Panc1 (cell line): ENCODE measurements around the gene LGR4. TPM values are rescaled to one million over a fixed set of nuclear protein-coding genes. Genes with fewer than 3 reads are reported as not detected.
"Not testable (repeated sequence)": the region's sequence is repeated elsewhere in the genome, so short reads cannot be mapped to it uniquely, and the experiment has no call there.

ENCODE experiments used
- ATAC-seq: fragments of 200-7000 bp; cut with Tn5 transposase; 2 replicates; pipeline ENCODE4 v1.9.1; 2020; ENCODE audit warnings: mild to moderate bottlenecking, moderate library complexity
- BruUV-seq: library from RNA; stranded (reverse); fragments of 400-500 nt; replicated peaks from 2 replicates; lab custom pipeline; 2021; lab: Mats Ljungman, UMichigan
- CTCF ChIA-PET: fragments of 300-600 bp; sonication (Branson Sonifier 250); formaldehyde crosslinking; loops from one replicate; lab custom pipeline; 2022; ENCODE audit warnings: antibody characterized with exemption; lab: Charles Lee
- POLR2A ChIA-PET: fragments of 300-600 bp; sonication (Branson Sonifier 250); formaldehyde crosslinking; loops from one replicate; lab custom pipeline; 2022; ENCODE audit warnings: antibody characterized with exemption; lab: Charles Lee
- DNase-seq: peaks from one replicate; pipeline ENCODE4 v3.0.0-alpha.2; 2010; ENCODE audit warnings: low read depth, low spot score
- H3K27ac ChIP-seq: 2 replicates; pipeline ENCODE4 v1.5.1; 2011; ENCODE audit warnings: mild to moderate bottlenecking, low read length, inconsistent platforms
- H3K27me3 ChIP-seq: fragments of 200-500 bp; sonication (Bioruptor generic); 2 replicates; pipeline ENCODE4 v1.6.0; 2014; ENCODE audit warnings: low read length, inconsistent platforms; ENCODE audit not compliant: control insufficient read depth, insufficient read depth
- H3K36me3 ChIP-seq: fragments of 200-500 bp; sonication (Bioruptor generic); 2 replicates; pipeline ENCODE4 v1.5.1; 2014; ENCODE audit warnings: inconsistent platforms, mild to moderate bottlenecking, low read length, moderate library complexity; ENCODE audit not compliant: control insufficient read depth, insufficient read depth
- H3K4me1 ChIP-seq: 2 replicates; pipeline ENCODE4 v1.5.1; 2011; ENCODE audit warnings: inconsistent platforms, mild to moderate bottlenecking, low read length, moderate library complexity; ENCODE audit not compliant: control insufficient read depth, insufficient read depth
- H3K4me3 ChIP-seq, 2 experiments: 2 replicates each; pipeline ENCODE4 v1.5.1; 2011 to 2012; ENCODE audit warnings: low read depth in 2 of 2, low read length in 2 of 2, mild to moderate bottlenecking in 2 of 2, inconsistent platforms in 1 of 2, moderate library complexity in 1 of 2
- H3K9me3 ChIP-seq: fragments of 200-500 bp; sonication (Bioruptor generic); 2 replicates; pipeline ENCODE4 v1.5.1; 2014; ENCODE audit warnings: low read depth, mild to moderate bottlenecking, inconsistent platforms, low read length, moderate library complexity; ENCODE audit not compliant: control insufficient read depth, insufficient read depth
- POLR2AphosphoS5 ChIP-seq: IDR thresholded peaks from 2 replicates; pipeline ENCODE4 v1.6.1; 2012; ENCODE audit warnings: mild to moderate bottlenecking, low read depth, low read length, moderate library complexity
- SIN3A ChIP-seq: IDR thresholded peaks from 2 replicates; pipeline ENCODE4 v1.6.1; 2012; ENCODE audit warnings: low read depth, mild to moderate bottlenecking, low read length, moderate library complexity, borderline replicate concordance; ENCODE audit not compliant: insufficient read depth
- TCF7L2 ChIP-seq: IDR thresholded peaks from 2 replicates; pipeline ENCODE4 v1.6.1; 2011; ENCODE audit warnings: mild to moderate bottlenecking, low read depth, low read length, inconsistent platforms
- in situ Hi-C: cut with HindIII; loops from 2 replicates; pipeline ENCODE4 v1.10.0; 2016; ENCODE audit warnings: low sequenced_read_pairs, low pct_unique_long_range_greater_than_20kb
- intact Hi-C: fragments of 100-400 bp; cut with micrococcal nuclease; formaldehyde crosslinking; loops from one replicate; pipeline ENCODE4 v1.10.0; 2022; ENCODE audit not compliant: unreplicated experiment
- total RNA-seq: library from RNA; stranded (reverse); gene quantifications from one replicate; pipeline ENCODE4 v1.2.1, GENCODE V29; 2021; ENCODE audit not compliant: unreplicated experiment
- TF ChIP-seq, protein P1 (sequence below): fragments of 450-650 bp; IDR thresholded peaks from 2 replicates; pipeline ENCODE4 v1.5.1; 2017; ENCODE audit warnings: mild to moderate bottlenecking
- TF ChIP-seq, protein P2 (sequence below), 2 experiments: IDR thresholded peaks; 2 replicates each; pipeline ENCODE4 v1.6.1; 2011 to 2012; ENCODE audit warnings: low read depth in 2 of 2, control low read depth in 1 of 2, low read length in 1 of 2, mild to moderate bottlenecking in 1 of 2, moderate library complexity in 1 of 2; ENCODE audit not compliant: insufficient read depth in 1 of 2

Gene LGR4
- total RNA-seq, 1 experiment from 2014 or later = 61.8 TPM

GRCh38 chr11:27451244-27451965, 21.2 kb downstream of the LGR4 start:
- Histone ChIP-seq H3K9me3 (no peaks in the 10 kb centered on the region), H3K4me3 (no peak overlapping the region), H3K4me1 (peaks cover 31% of the 10 kb centered on the region), H3K36me3 (no peaks in the 10 kb centered on the region), H3K27ac (no peak overlapping the region), H3K27me3 (no peaks in the 10 kb centered on the region)
- ATAC-seq (peak; percentile 64), DNase-seq (no peak)
- ChIA-PET CTCF (no interaction called here), POLR2A (no interaction called here)
- TF ChIP-seq, protein P1, sequence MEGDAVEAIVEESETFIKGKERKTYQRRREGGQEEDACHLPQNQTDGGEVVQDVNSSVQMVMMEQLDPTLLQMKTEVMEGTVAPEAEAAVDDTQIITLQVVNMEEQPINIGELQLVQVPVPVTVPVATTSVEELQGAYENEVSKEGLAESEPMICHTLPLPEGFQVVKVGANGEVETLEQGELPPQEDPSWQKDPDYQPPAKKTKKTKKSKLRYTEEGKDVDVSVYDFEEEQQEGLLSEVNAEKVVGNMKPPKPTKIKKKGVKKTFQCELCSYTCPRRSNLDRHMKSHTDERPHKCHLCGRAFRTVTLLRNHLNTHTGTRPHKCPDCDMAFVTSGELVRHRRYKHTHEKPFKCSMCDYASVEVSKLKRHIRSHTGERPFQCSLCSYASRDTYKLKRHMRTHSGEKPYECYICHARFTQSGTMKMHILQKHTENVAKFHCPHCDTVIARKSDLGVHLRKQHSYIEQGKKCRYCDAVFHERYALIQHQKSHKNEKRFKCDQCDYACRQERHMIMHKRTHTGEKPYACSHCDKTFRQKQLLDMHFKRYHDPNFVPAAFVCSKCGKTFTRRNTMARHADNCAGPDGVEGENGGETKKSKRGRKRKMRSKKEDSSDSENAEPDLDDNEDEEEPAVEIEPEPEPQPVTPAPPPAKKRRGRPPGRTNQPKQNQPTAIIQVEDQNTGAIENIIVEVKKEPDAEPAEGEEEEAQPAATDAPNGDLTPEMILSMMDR = no peak
- TF ChIP-seq POLR2AphosphoS5 (no peak), TCF7L2 (no peak), SIN3A (no peak)
- TF ChIP-seq, protein P2, sequence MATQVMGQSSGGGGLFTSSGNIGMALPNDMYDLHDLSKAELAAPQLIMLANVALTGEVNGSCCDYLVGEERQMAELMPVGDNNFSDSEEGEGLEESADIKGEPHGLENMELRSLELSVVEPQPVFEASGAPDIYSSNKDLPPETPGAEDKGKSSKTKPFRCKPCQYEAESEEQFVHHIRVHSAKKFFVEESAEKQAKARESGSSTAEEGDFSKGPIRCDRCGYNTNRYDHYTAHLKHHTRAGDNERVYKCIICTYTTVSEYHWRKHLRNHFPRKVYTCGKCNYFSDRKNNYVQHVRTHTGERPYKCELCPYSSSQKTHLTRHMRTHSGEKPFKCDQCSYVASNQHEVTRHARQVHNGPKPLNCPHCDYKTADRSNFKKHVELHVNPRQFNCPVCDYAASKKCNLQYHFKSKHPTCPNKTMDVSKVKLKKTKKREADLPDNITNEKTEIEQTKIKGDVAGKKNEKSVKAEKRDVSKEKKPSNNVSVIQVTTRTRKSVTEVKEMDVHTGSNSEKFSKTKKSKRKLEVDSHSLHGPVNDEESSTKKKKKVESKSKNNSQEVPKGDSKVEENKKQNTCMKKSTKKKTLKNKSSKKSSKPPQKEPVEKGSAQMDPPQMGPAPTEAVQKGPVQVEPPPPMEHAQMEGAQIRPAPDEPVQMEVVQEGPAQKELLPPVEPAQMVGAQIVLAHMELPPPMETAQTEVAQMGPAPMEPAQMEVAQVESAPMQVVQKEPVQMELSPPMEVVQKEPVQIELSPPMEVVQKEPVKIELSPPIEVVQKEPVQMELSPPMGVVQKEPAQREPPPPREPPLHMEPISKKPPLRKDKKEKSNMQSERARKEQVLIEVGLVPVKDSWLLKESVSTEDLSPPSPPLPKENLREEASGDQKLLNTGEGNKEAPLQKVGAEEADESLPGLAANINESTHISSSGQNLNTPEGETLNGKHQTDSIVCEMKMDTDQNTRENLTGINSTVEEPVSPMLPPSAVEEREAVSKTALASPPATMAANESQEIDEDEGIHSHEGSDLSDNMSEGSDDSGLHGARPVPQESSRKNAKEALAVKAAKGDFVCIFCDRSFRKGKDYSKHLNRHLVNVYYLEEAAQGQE (IDR thresholded peaks at IDR 0.05; ENCODE audit: insufficient read depth in 1 of 2, low read depth in 2 of 2, low read length in 1 of 2) = no peak
- intact Hi-C loops = no loop called here
- BruUV-seq = no TSS peak
- in situ Hi-C loops = no loop called here

GRCh38 chr11:27448184-27448540, 24.4 kb downstream of the LGR4 start:
- POLR2A ChIA-PET, H3K27me3 ChIP-seq, intact Hi-C loops, H3K4me3 ChIP-seq, in situ Hi-C loops, ATAC-seq, BruUV-seq, DNase-seq, CTCF ChIA-PET, H3K9me3 ChIP-seq, H3K36me3 ChIP-seq, H3K27ac ChIP-seq: not testable (repeated sequence)
- H3K4me1 ChIP-seq = peaks cover 33% of the 10 kb centered on the region
